CD4-positive, alpha-beta T cell treated with Interleukin-17A for 1 hour (primary cell): ENCODE results near the gene PALB2.

Source experiments
- DNase-seq: peaks from one replicate; pipeline ENCODE4 v3.0.0-alpha.2; 2020

PALB2 gene

GRCh38 chr16:23580391-23580790, 60.7 kb downstream of the PALB2 start:
- no peak for DNase-seq

GRCh38 chr16:23579371-23579770, 61.7 kb downstream of the PALB2 start:
- DNase-seq: no peak

DNA sequence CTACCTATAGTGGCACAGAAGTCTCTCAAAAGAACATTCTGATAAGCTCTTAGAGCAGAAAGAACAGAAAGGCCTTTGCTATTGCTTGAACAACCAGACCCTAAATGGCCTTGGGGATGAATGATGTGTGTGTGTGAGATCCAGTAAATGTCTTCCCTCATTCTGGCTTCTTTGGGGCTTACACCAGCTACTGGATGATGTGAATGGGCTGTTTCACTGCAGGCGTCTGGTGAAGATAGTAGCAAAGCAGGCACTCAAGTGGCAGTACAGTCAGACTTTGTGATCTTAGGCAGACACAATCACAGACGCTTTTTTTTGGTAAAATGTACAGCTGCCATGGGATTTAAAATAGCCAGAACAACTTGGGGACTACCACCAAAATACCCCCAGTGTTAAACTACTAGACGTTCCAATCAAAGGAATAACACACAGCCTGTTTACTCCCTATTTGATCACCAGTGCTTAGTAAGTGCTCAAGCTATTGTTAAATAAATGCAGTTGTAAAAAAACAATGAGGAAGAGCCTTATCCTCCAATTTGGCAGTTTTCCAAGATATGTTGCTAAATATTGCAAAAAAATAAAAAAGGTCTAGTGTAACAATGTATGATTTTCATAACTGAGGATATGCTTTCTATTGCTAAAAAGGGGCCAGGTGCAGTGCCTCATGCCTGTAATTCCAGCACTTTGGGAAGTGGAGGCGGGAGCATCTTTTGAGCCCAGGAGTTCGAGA, 62.8 kb downstream of the PALB2 start:
- no peak for DNase-seq

DNA sequence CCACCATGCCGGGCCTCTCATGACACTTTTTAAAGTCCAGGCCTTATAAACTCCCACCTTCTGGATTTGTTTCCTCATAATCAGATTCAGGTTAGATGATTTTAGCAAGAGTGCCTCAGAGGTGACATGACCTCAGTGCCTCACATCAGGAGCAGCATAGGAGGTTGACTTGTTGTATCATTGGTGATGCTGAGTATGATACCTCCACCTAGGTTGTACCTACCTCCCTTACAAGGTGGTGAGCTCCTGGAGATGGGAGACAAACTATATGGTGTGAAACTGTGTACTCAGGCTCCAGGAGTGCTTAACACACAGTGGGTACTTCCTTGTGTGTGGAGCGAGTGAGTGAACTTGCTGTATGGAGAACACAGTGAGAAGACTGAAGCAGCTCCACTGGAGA, 63.6 kb downstream of the PALB2 start:
- DNase-seq: no peak

- DNase-seq: no peak
Observed at GRCh38 chr16:23575834-23576233, 65.3 kb downstream of the PALB2 start.

GRCh38 chr16:23573817-23574216, 67.3 kb downstream of the PALB2 start:
- DNase-seq: no peak

- no peak for DNase-seq
Observed at GRCh38 chr16:23572394-23572793, 68.7 kb downstream of the PALB2 start.

GRCh38 chr16:23571895-23572294, 69.2 kb downstream of the PALB2 start:
- no peak for DNase-seq

DNA sequence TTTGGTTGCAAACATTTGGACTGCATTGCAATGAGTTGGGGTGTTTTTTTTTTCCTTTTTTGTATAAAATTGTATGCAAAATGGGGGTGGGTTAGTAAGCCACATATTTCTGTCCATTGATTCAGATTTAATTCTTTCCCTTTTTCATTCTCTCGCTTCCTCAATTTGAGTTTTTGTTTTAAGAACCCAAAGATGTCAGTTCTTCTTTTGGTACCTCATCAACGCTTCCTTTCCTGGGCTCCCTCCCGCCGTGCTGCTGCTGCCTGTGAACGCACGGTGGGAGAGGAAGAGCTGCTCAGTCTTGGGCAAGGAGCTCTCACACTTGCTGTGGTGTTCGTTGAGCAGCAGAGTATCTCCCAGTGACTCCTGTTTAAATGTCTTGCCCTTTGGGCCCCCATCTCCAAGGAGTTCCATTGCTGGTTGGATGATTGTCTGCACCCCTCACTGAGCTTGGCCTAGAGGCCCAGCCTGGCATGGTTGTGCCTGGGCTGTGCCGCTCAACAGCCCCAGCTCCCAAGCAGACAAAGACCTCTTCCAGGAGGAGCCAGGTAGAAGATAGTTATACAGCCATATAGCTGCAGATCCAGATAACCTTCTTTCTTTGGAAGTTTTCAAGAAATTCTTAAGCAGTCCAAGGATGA, 70.0 kb downstream of the PALB2 start:
- DNase-seq: no peak

- DNase-seq: no peak
Observed at GRCh38 chr16:23567602-23568001, 73.5 kb downstream of the PALB2 start.

DNA sequence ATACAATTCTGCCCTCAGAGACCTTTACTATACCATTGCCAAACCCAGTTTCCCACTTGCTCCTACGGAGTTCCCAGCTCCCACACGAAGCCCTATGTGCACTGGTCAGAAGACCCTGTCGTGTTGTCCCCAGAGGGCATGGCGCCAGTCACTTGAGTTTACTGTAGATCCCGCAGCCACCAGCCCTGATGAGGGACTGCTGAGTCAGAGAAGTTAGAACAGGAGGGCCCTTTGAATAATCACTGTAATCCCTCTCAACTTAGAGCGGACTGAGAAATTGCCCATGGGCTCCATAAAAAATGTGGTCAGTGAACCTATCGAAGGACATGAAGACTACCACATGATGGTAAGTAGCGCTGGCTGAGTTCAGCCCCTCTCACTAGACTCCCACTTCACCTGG, 74.4 kb downstream of the PALB2 start:
- no peak for DNase-seq

- no peak for DNase-seq
Observed at GRCh38 chr16:23564575-23565363, 76.3 kb downstream of the PALB2 start.

DNA sequence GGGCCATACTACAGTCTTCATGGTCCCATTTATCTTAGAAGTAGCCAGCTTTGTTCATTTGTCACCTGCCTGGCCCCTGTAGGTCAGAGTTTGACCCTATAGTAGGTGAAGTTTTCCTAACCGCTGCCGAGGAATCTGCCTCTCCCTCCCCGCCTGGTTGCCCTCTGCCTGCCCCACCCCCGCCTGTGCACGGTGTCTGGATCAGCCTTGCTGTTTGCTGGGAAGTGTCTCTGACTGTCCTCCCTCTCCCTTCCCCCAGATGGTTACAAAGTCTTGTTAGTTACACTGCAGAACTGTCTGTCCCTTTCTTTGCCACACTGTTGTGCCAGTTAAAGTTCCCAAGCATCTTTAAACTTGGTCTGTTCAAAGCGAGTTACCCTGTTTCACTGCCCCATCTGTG, 77.9 kb downstream of the PALB2 start:
- no peak for DNase-seq

DNA sequence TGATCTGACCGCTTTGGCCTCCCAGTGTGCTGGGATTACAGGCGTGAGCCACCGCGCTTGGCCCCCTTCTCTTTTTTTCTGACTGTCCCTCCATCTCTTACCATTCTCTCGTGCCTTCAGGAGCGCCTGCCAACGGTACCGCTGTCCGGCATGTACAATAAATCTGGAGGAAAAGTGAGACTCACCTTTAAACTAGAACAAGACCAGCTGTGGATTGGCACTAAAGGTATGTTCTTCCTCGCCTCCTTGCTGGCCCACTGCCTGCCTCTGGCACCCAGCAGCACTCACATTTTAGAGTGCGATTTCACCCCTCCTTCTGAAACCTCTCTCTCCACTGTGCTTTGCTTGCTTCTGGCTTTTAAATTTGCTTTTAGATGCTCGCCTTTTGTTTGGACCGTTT, 78.6 kb downstream of the PALB2 start:
- no peak for DNase-seq

GRCh38 chr16:23561586-23561985, 79.5 kb downstream of the PALB2 start:
- DNase-seq: no peak

GRCh38 chr16:23557779-23558702, 83.1 kb downstream of the PALB2 start:
- peak; percentile 4 for DNase-seq

DNA sequence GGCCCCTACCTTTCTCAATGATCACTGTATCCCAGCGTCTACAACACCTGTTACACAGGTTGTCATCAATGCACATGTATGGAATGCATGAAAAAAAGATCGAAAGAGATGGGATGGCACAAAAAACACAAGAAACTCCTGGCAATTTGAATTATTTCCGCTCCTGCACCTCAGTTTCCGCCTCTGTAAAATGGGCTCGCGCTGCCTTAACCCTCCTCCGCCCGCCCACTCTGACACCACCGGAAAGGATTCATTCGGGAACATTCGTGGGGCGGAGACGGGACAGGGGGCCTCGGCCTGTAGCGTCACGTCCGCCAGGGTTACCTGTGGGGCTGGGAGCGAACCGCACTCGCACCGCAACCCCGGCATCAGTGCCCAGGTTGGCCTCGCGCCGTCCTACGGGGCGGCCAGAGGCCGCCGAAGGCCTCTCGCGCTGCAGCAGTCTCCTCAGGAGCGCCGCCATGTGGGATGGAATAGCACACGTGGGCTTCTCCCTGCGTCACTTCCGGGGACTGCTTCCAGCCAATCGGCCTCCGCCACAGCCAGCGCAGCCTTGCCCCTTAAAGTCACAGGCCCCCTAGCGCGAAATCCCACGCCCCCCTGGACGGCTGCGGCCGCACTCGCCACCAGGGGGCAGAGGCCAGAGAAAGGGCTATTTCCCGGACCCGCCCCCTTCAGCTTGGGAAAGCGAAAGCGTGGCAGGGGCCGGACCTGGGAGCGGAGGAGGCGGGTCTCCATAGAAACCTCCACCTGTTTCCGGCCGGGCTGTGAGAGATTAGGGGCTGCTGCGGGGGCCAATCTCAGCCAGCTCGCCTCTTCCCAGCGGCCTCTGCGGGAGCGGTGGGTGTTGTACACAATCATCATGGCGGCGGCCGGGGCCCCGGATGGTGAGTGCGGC, 84.0 kb downstream of the PALB2 start, which contains the start of the genes EARS2 and UBFD1:
EARS2 (minus strand) TSS at position 470 of the 898 bp plus-strand sequence; CDS start at position 463, 7 bp downstream.
UBFD1 (plus strand) TSS at position 847 of the 898 bp plus-strand sequence; CDS start at position 863, 16 bp downstream.
- peak; percentile 96 for DNase-seq

- DNase-seq: no peak
Observed at GRCh38 chr16:23554536-23554935, 86.6 kb downstream of the PALB2 start.
